Lung microvascular endothelial cell (primary cell): ENCODE results near the gene EYS. TPM values are rescaled to one million over a fixed set of nuclear protein-coding genes. Genes with fewer than 3 reads are reported as not detected.
"Not testable (repeated sequence)": the region's sequence is repeated elsewhere in the genome, so short reads cannot be mapped to it uniquely, and the experiment has no call there.

Source experiments
- DNase-seq, 2 donors: peaks; one replicate each; pipeline versions ENCODE4 v3.0.0 to v3.0.0-alpha.2; 2010; ENCODE audit warnings: low read depth in 2 of 2
- total RNA-seq: library from RNA; depleted of rRNA; stranded (reverse); fragments of >200 nt; gene quantifications from 2 replicates; pipeline ENCODE4 v1.2.1, GENCODE V29; 2014

The EYS gene
- total RNA-seq, 1 donor from 2014 or later = not detected

DNA sequence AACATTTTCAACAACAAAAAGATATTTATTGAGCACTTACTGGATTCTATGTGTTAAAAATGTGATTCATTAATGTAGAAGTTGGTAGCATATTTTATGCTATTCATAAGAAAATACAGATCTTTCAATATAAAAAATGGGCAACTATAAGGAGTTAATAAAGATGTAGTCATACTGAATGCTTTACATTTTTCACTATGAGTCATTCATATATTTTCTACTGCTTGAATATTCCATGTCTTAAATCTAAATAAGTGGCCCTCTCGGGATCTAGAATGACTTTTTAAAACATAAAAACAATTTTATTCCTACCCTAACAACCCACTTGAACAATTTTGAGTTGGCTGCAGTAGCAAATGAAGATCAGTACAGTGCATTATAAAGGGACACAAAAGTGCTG, 1709.3 kb downstream of the EYS start:
- no peak for DNase-seq

DNA sequence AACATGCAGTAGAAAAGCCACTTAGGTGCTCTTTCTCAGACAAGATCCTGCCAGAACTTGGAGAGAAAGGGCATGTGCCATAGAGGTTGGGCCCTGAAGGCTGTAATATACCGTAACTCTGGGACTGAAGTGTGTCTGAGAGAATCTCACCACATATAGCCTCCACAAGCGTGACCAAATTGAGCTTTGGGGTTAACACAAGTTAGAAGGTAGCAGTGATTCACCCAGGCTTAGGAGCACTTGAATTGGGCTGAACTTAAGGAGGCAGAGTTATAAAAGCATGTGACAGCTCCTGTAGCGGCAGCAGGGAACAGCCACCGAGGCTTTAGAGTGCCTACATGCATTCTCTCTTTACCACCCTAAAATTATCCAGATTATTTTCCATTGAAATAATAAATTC, 1709.8 kb downstream of the EYS start:
- DNase-seq = no peak

GRCh38 chr6:63985223-63985622, 1721.8 kb downstream of the EYS start:
- DNase-seq = no peak

GRCh38 chr6:63975699-63976098, 1731.3 kb downstream of the EYS start:
- DNase-seq = no peak

GRCh38 chr6:63968650-63969049, 1738.4 kb downstream of the EYS start:
- no peak for DNase-seq

GRCh38 chr6:63964366-63964765, 1742.7 kb downstream of the EYS start:
- no peak for DNase-seq

DNA sequence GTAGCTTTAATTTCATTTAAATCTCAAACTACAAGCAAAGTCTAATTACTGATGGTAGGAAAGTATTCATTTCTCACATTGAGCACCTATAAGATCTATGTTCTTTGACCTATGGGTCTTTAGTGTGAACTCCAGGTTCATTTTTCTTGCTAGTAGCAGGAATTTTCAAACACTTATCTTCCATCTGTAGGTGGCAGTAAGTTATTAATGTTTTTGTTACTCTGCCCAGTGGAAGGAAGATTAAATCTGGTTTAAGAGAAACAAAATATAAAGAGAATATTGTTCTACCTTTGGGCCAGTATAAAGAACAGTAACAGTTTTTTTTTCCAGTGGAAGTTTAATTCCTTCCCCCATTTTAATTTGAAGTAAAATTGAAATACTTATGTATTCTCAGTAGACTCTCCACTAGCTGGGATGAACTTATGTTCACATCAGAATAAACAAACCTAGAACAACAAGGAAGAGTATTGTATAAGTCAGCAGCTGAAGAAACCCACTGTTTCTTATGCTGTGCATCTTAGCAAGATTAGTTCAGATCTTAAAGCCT, 1743.2 kb downstream of the EYS start:
- DNase-seq = no peak

- not testable (repeated sequence) for DNase-seq
Measured at GRCh38 chr6:63953336-63954021, 1753.5 kb downstream of the EYS start.

- DNase-seq = no peak
Measured at GRCh38 chr6:63947792-63948529, 1759.1 kb downstream of the EYS start.

GRCh38 chr6:63945987-63946386, 1761.0 kb downstream of the EYS start:
- no peak for DNase-seq

DNA sequence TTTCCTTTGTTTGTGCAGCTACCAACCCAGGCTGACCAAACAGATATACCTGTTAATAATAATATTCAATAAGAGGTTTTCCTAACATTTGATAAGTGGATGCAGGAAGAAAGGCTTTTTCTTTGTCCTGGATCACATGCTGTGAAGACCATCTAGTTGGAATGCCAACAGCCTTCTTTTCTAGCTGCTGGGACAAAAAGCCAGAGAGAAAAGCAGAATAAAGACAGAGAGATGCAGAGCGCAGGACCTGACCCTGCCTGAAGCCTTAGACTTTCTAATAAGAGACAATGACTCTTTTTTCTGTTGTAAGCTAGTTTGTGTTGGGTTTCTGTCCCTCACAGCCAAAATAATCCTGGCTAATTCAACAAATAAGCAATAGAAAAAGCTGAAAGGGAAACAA, 1763.2 kb downstream of the EYS start:
- DNase-seq = no peak

- DNase-seq = peak in 1 of 2 donors; percentile 30
Measured at GRCh38 chr6:63941747-63942470, 1765.1 kb downstream of the EYS start.

DNA sequence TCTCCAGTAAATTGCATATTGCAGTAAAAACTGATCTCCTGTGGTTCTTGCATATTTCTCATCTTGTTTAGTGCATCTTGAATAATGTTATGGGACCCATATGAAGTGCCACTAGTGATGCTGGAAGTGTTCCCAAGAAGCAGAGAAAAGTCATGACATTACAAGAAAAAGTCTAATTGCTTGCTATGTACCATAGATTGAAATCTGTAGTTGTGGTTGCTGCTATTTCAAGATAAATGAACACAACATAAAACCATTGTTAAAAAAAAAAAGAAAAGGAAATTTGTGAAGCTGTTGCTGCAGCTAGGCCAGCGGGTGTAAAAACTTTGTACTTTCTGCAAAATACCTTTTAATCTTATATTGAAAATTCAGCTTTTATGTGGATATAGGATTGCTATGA, 1767.0 kb downstream of the EYS start:
- DNase-seq = no peak

GRCh38 chr6:63936399-63936798, 1770.6 kb downstream of the EYS start:
- no peak for DNase-seq

DNA sequence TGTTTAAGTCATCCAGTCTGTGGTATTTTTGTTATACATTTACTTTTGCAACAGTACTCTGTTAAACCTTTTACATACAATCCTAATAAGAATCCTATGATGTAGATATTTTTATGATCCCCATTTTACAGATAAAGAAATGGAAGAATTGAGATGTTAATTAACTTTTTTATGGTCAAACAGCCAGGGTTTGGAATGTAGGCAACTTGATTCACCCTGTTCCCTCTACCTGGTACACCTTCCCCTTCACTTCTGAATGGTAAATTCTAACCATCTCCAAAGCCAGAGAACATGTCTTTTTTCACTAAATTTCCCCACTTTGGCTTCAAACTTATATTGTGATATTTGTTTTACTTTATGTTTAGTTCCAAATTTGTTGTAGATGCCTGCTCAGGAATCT, 1771.3 kb downstream of the EYS start:
- DNase-seq = no peak

DNA sequence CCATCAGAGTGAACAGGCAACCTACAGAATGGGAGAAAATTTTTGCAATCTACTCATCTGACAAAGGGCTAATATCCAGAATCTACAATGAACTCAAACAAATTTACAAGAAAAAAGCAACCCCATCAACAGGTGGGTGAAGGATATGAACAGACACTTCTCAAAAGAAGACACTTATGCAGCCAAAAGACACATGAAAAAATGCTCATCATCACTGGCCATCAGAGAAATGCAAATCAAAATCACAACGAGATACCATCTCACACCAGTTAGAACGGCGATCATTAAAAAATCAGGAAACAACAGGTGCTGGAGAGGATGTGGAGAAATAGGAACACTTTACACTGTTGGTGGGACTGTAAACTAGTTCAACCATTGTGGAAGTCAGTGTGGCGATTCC, 1773.1 kb downstream of the EYS start:
- not testable (repeated sequence) for DNase-seq

- no peak for DNase-seq
Measured at GRCh38 chr6:63930848-63931247, 1776.2 kb downstream of the EYS start.

- no peak for DNase-seq
Measured at GRCh38 chr6:63929111-63929510, 1777.9 kb downstream of the EYS start.

- DNase-seq = no peak
Measured at GRCh38 chr6:63928613-63929012, 1778.4 kb downstream of the EYS start.

DNA sequence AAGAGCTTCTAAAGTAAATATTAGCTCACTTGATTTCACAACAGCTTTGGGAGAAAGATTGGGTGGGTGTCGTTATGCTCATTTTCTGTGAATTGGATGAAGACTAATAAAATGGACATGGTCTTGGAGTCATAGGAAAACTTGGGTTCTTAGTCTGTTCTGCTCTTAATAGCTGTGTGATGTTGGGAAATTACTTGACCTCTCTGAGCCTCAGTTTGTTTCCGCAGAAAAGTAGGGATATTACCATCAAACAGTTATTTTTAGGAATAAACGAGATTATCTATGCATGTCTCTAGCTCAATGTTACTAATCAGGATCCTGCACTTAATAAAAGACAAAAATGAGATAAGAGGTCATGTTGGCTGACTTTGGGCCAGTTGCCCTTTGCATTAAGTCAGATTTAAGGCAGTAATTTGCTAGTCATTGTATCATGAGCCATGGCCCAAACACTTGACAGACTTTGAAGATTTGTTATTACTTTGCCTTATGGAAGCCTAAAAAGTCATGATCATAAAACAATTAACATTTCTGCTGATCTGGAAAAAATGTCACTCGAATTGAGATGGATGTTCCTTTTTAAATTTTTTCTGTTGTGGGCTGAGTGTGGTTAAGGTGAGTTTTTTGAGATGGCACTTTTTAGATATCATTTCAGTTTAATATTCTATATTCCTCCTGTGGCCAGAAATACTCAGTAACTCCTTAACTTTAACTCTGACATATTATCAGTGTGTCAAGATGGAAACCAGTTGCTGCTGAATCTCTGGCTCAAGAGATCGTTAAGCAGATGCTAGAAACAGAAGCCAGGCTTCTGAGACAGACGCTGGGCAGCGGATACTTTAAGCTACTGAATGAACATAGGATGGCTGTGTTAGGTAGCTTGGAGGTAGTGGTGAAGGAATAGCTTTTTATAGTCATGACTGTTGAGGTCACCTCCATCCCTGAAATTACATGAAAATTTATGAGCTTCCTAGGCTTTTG, 1779.8 kb downstream of the EYS start:
- DNase-seq = no peak

- no peak for DNase-seq
Measured at GRCh38 chr6:63926258-63926780, 1780.7 kb downstream of the EYS start.
